BE2C (cell line): ENCODE measurements around the gene BAG5.

Experiments used
- DNase-seq: peaks from one replicate; pipeline ENCODE4 v3.0.0-alpha.2; 2020
- H3K27me3 ChIP-seq: fragments of 250-450 bp; sonication (Bioruptor Pico); 2 replicates; pipeline ENCODE4 v1.5.1; 2020; ENCODE audit warnings: mild to moderate bottlenecking
- H3K36me3 ChIP-seq: fragments of 250-450 bp; sonication (Bioruptor Pico); 2 replicates; pipeline ENCODE4 v1.5.1; 2020; ENCODE audit warnings: mild to moderate bottlenecking
- H3K4me1 ChIP-seq: fragments of 250-450 bp; sonication (Bioruptor Pico); 2 replicates; pipeline ENCODE4 v1.5.1; 2020
- H3K4me3 ChIP-seq: 2 replicates; pipeline ENCODE4 v1.5.1; 2011; ENCODE audit warnings: low read depth, low read length
- H3K9me3 ChIP-seq: fragments of 250-450 bp; sonication (Bioruptor Pico); 2 replicates; pipeline ENCODE4 v1.5.1; 2020
- CTCF ChIP-seq: IDR thresholded peaks from 2 replicates; pipeline ENCODE4 v1.5.1; 2012; ENCODE audit warnings: mild to moderate bottlenecking, low read depth, low read length

The BAG5 gene

GRCh38 chr14:103542605-103543088 is 19.8 kb downstream of the BAG5 start:
- Histone ChIP-seq H3K9me3 (no peaks in the 10 kb centered on the region), H3K36me3 (no peaks in the 10 kb centered on the region), H3K4me3 (no peak overlapping the region), H3K4me1 (peaks cover 29% of the 10 kb centered on the region), H3K27me3 (no peaks in the 10 kb centered on the region)
- no peak for TF ChIP-seq CTCF
- DNase-seq, result peak; percentile 51

- no peaks in the 10 kb centered on the region for H3K9me3 ChIP-seq
- DNase-seq, result peak; percentile 21
- H3K27me3 ChIP-seq, result no peaks in the 10 kb centered on the region
- H3K4me3 ChIP-seq, result no peak overlapping the region
- TF ChIP-seq CTCF, result no peak
- peaks cover 29% of the 10 kb centered on the region for H3K4me1 ChIP-seq
- H3K36me3 ChIP-seq, result no peaks in the 10 kb centered on the region; the same call in 1 of the 2 replicates
These were observed 20.5 kb downstream of the BAG5 start for GRCh38 chr14:103541709-103542604.

GRCh38 chr14:103540821-103541708 is 21.4 kb downstream of the BAG5 start:
- H3K27me3 ChIP-seq, result no peaks in the 10 kb centered on the region
- H3K4me1 ChIP-seq, result peaks cover 29% of the 10 kb centered on the region
- H3K4me3 ChIP-seq, result no peak overlapping the region
- H3K9me3 ChIP-seq, result no peaks in the 10 kb centered on the region
- DNase-seq, result no peak
- no peak for TF ChIP-seq CTCF
- H3K36me3 ChIP-seq, result peaks cover 5% of the 10 kb centered on the region; the same call in 1 of the 2 replicates

GRCh38 chr14:103539056-103539825 is 23.2 kb downstream of the BAG5 start:
- Histone ChIP-seq H3K27me3 (no peaks in the 10 kb centered on the region), H3K4me3 (no peak overlapping the region), H3K4me1 (peaks cover 24% of the 10 kb centered on the region), H3K9me3 (no peaks in the 10 kb centered on the region), H3K36me3 (peaks cover 18% of the 10 kb centered on the region)
- no peak for DNase-seq
- no peak for TF ChIP-seq CTCF

GRCh38 chr14:103538291-103539055 is 24.0 kb downstream of the BAG5 start:
- DNase-seq, result no peak
- peaks cover 16% of the 10 kb centered on the region for H3K4me1 ChIP-seq
- peaks cover 25% of the 10 kb centered on the region for H3K36me3 ChIP-seq
- no peak overlapping the region for H3K4me3 ChIP-seq
- no peaks in the 10 kb centered on the region for H3K9me3 ChIP-seq
- no peaks in the 10 kb centered on the region for H3K27me3 ChIP-seq
- TF ChIP-seq CTCF, result no peak
